ENCODE results near the gene TUBB. TPM values are rescaled to one million over a fixed set of nuclear protein-coding genes. Genes with fewer than 3 reads are reported as not detected.

Gene TUBB
- total and polyA plus RNA-seq, 9 of the 15 experiments (the other 6 are each of a cell fraction or from before 2014, with no cell fraction given), result 971 to 2,870 (median 1,478) TPM

DNA sequence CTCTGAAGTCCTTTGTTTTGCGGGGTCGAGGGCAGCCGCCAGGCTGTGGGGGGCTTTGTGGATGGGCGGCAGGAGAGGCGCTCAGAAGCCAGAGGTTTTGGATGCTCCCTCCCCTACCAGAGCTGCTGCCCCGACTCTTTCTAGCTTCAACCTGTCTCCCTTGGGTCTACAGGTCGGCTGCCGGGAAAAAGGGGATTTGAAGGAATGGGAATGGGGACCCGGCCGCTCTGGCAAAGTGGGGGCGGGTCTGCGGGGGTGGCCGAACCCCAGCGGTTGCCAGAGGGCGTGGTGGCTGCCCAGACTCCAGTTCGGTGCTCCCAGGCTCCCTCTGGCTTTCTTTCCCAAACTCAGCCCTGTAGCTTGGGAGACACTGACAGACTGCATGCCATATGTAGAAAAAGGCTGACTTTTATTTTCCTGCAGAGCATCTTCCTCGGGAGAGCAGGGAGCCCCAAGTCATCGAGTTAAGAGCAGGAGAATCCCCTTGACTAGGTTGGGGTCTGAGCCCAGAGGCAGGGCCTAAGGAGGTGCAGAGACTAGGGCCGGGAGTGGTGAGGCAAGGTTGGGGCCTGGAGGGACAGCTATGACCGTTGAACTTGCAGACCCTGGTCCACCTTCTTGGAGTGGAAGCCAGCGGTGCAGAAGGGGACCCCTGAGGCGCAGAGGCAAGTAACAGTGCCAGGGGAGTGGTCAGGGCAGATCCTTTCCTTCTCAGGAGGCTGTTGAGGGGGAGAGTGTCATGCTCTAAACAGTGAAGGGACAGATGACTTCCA is 32.3 kb upstream of the TUBB start (continued):
- TF ChIP-seq ZNF12 (CRISPR knock-in tag; IDR thresholded peaks at IDR 0.05), result no peak
- TF ChIP-seq FOXK2 (conservative IDR thresholded peaks at IDR 0.05 in 1 of 2, IDR thresholded peaks at IDR 0.05 in 1 of 2; ENCODE audit: low read depth in 2 of 2), result no peak
- peak in 1 of 3 experiments; percentile 27; a peak in 1 of 6 replicates for TF ChIP-seq CTCF (IDR thresholded peaks at IDR 0.05 in 2 of 3, conservative IDR thresholded peaks at IDR 0.05 in 1 of 3; ENCODE audit: insufficient read depth in 2 of 3, low read depth in 1 of 3, low read length in 3 of 3)
- TF ChIP-seq BRF2 (IDR thresholded peaks at IDR 0.05; ENCODE audit: borderline replicate concordance, insufficient read depth, insufficient read length), result no peak
- TF ChIP-seq NFXL1 (CRISPR knock-in tag; IDR thresholded peaks at IDR 0.05), result no peak
- TF ChIP-seq, protein P1, sequence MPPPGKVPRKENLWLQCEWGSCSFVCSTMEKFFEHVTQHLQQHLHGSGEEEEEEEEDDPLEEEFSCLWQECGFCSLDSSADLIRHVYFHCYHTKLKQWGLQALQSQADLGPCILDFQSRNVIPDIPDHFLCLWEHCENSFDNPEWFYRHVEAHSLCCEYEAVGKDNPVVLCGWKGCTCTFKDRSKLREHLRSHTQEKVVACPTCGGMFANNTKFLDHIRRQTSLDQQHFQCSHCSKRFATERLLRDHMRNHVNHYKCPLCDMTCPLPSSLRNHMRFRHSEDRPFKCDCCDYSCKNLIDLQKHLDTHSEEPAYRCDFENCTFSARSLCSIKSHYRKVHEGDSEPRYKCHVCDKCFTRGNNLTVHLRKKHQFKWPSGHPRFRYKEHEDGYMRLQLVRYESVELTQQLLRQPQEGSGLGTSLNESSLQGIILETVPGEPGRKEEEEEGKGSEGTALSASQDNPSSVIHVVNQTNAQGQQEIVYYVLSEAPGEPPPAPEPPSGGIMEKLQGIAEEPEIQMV (tag; conservative IDR thresholded peaks at IDR 0.05; ENCODE audit: low read depth), result no peak
- TF ChIP-seq HDAC8 (tag; IDR thresholded peaks at IDR 0.05), result no peak
- TF ChIP-seq NRF1 (conservative IDR thresholded peaks at IDR 0.05 in 1 of 2, IDR thresholded peaks at IDR 0.05 in 1 of 2), result no peak
- TF ChIP-seq NR2C1 (IDR thresholded peaks at IDR 0.05), result no peak
- TF ChIP-seq NR2C1 (tag; IDR thresholded peaks at IDR 0.05), result no peak
- no peak for TF ChIP-seq MCM2 (IDR thresholded peaks at IDR 0.05; ENCODE audit: low read depth)
- TF ChIP-seq MCM5 (IDR thresholded peaks at IDR 0.05; ENCODE audit: low read depth), result no peak
- no peak for TF ChIP-seq SMAD2 (IDR thresholded peaks at IDR 0.05; ENCODE audit: low read depth, low read length)
- TF ChIP-seq ADNP (tag; IDR thresholded peaks at IDR 0.05), result no peak
- no peak for TF ChIP-seq CEBPZ (IDR thresholded peaks at IDR 0.05; ENCODE audit: borderline replicate concordance, low read depth, low read length)
- no peak for TF ChIP-seq SRSF3 (IDR thresholded peaks at IDR 0.05; ENCODE audit: insufficient read depth, low read length)
- TF ChIP-seq, protein P2, sequence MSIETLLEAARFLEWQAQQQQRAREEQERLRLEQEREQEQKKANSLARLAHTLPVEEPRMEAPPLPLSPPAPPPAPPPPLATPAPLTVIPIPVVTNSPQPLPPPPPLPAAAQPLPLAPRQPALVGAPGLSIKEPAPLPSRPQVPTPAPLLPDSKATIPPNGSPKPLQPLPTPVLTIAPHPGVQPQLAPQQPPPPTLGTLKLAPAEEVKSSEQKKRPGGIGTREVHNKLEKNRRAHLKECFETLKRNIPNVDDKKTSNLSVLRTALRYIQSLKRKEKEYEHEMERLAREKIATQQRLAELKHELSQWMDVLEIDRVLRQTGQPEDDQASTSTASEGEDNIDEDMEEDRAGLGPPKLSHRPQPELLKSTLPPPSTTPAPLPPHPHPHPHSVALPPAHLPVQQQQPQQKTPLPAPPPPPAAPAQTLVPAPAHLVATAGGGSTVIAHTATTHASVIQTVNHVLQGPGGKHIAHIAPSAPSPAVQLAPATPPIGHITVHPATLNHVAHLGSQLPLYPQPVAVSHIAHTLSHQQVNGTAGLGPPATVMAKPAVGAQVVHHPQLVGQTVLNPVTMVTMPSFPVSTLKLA (conservative IDR thresholded peaks at IDR 0.05), result no peak

All from K562 (cell line).